IPS-18c (cell line): ENCODE measurements around the gene CIC.

Experiments
- H3K4me3 ChIP-seq: 2 replicates; pipeline ENCODE4 v1.7.0; 2013; ENCODE audit warnings: low read depth, mild to moderate bottlenecking, low read length, moderate library complexity; ENCODE audit not compliant: insufficient read depth
- H3K9me3 ChIP-seq: one replicate; pipeline ENCODE4 v1.6.1; 2013; ENCODE audit warnings: mild to moderate bottlenecking, low read length, moderate library complexity; ENCODE audit not compliant: control insufficient read depth, insufficient read depth

Gene CIC

DNA sequence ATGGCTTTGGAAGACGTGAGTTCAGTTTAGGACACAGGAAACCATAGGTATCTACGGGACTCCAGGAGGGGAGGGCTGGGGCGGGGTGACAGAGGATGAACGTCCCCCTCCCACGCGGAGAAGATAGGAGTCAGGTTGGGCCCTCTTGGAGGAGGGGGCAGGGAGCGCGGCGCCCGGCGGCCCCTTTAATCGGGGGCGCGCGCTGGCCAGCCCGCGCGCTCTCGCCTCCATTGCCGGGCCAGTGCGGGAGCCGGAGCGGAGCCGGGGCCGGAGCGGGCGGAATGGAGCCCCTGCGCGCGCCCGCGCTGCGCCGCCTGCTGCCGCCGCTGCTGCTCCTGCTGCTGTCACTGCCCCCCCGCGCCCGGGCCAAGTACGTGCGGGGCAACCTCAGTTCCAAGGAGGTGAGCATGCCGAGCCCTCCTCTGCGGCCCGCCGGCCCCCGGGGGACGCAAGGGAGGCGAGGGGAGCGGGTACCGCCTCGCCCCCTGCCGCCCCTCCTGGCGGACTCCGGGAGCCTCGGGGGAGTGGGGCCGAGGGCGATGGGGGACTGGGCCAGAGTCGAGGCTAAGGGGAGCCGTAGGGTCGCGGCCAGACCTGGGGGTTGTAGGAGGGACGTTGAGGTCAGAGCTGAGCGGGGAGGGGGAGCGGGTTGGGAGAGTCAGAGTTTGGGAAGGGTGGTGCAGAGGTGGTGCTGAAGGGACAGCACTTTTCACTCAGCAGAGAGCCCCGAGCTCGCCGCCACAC lies 44.2 kb downstream of the CIC start, which contains the start of gene TMEM145:
Gene TMEM145, plus strand, starts transcription at position 214 of the 744 bp plus-strand sequence. Its CDS starts 68 bp downstream, at position 282.
- Histone ChIP-seq H3K9me3 (no peaks in the 10 kb centered on the region), H3K4me3 (peak within 1 kb of the TSS; percentile 76)

DNA sequence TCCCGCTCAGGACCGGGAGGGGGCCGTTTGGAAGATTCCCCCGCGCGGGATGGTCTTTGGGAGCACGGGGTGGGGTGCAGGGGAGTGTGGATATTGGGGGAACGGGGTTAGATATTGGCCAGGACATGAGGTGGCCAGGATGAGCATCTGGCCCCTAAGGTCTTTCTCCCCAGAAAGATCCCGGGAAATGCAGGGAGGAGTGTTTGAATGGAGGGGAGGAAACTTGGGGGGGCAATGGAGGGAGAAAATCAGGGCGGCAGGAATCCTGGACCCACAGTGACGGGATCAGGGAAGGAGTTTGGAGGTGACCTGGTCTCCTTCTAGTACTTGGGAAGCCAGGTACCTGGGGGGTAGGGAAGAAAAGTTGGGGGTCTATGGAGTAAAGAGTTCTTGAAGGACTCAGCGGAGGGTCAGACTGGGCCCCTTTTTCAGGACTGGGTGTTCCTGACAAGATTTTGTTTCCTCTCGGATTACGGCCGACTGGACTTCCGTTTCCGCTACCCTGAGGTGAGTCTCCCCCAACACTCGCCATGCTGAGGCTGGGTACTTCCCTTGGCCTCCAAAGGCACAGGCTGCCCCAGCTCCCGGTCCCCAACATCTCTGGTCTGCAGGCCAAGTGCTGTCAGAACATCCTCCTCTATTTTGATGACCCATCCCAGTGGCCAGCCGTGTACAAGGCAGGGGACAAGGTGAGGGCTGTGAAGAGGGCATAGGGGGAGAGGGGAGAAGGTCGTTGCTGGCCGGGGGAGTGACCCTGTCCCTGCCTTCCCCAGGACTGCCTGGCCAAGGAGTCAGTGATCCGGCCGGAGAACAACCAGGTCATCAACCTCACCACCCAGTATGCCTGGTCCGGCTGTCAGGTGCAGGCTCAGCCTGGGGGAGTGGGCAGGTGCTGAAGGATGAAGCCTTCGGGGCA lies 45.0 kb downstream of the CIC start:
- Histone ChIP-seq H3K9me3 (no peaks in the 10 kb centered on the region), H3K4me3 (peak overlapping the region; percentile 76)

DNA sequence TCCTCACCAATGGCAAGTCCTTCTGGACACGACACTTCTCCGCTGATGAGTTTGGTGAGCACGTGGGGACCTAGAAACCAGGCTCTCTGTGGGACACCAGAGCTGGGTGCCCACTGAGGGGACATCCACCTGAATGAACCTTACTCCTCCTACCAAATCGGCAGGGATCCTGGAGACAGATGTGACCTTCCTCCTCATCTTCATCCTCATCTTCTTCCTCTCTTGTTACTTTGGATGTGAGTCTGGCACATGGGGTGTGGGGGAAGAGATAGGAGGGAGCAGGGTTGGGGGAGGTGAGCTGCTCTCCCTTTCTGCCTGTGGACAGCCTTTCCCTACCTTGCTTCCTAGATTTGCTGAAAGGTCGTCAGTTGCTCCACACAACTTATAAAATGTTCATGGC lies 46.0 kb downstream of the CIC start:
- Histone ChIP-seq H3K9me3 (no peaks in the 10 kb centered on the region), H3K4me3 (no peak overlapping the region)

DNA sequence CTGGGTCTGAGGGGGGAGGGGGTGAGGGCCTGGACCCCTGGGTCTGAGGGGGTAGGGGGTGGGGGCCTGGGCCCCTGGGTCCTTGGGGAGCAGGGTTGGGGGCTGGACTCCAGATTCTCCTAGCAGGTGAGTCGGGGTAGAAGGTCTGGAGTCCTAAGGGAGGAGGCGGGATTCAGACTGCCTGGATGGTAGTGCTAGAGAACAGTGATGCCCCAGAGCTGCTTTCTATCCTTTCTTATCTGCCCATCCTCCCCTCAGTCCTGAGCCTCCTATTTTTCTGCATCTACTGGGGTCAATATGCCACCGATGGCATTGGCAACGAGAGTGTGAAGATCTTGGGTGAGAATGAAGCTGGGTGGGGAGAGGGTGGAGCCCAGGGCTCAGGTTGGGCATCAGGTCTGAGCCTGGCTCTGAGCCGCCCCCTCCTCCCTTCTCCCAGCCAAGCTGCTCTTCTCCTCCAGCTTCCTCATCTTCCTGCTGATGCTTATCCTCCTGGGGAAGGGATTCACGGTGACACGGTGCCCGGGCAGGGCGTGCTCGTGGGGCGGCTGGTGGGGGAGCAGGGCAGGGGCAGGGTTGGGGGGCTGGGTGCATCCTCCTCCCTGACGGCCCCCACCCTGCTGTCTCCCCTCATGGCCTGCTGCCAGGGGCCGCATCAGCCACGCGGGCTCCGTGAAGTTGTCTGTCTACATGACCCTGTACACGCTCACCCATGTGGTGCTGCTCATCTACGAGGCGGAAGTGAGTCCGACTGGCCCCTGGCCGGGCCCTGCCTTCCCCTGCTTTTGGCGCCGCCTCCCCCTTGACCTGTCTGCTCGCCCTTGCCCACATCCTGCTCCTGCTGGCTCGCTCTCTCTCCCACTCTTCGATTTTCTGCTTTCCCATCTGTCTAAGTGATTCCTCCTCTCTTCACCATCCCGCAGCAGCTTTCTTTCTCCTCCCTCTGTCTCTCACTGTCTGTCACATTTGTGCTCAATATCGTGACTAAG lies 47.5 kb downstream of the CIC start:
- Histone ChIP-seq H3K9me3 (no peaks in the 10 kb centered on the region), H3K4me3 (no peak overlapping the region)

- H3K9me3 ChIP-seq = no peaks in the 10 kb centered on the region
- H3K4me3 ChIP-seq = no peak overlapping the region
Observed at GRCh38 chr19:42317535-42317934, 48.5 kb downstream of the CIC start.

DNA sequence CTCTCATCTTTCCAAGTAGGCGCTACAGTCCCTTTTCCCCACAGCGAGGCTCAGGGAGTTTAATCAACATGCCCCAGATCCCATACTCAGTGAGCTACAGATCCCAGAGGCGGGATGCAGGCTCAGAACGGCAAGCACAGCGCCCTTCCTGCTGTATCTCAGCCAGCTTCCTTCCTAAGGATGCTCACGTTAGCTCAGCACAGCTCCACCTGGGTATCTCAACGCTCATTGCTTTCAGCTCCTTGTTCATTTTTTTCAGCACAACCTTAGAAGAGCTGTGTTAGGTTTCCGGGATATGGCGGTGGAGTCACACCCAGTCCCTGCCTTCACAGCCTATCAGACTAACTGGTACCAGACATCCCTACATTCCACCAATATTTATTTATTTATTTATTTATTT lies 53.3 kb downstream of the CIC start:
- Histone ChIP-seq H3K4me3 (no peak overlapping the region), H3K9me3 (no peaks in the 10 kb centered on the region)

DNA sequence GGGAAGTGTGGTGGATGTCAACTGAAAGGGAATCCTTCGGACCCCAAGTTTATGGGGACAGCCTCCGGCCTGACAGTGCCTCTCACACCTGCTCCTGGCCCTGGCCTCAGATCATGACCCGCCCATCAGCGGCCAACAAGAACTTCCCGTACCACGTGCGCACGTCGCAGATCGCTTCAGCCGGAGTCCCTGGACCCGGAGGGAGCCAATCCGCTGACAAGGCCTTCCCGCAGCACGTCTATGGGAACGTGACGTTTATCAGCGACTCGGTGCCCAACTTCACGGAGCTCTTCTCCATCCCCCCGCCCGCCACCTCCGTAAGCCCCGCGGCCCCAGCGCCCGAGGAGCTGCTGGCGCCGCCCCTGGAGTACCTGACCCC lies 54.4 kb downstream of the CIC start:
- no peaks in the 10 kb centered on the region for H3K9me3 ChIP-seq
- H3K4me3 ChIP-seq = peak overlapping the region; percentile 44

GRCh38 chr19:42323852-42324654 lies 55.0 kb downstream of the CIC start:
- Histone ChIP-seq H3K9me3 (no peaks in the 10 kb centered on the region), H3K4me3 (peak overlapping the region; percentile 44)

DNA sequence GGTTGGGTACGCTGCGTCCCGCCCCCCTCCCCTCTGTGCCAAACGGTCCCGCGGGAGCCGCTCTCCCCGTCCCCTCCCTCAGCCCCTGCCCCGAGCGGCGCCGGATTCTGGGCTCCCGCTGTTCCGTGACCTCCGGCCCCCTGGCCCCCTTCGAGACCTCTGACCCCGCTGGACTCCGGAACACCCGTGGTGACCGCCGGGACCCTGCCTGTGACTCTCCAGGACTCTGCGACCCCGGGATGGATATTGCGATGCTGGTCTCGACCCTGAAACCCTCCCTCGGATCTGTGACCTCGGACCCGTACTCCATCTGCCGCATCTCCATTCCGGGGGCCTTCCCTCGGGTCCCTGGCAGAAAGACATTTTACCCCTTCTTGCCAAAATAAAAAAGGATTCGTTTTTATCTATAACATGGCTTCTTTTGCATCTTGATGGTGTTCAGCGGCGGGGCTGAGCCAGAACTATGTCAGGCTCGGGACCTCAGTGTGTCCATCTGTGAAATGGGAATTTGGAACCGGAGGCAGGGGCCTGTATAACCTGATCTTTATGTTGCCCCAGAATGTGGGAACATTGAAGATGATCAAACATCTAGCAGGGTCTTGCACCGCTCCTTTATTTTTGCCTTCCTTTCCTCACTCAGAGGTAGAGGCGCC lies 55.7 kb downstream of the CIC start:
- H3K4me3 ChIP-seq = peak overlapping the region; percentile 44; the same call in 1 of the 2 replicates
- no peaks in the 10 kb centered on the region for H3K9me3 ChIP-seq

DNA sequence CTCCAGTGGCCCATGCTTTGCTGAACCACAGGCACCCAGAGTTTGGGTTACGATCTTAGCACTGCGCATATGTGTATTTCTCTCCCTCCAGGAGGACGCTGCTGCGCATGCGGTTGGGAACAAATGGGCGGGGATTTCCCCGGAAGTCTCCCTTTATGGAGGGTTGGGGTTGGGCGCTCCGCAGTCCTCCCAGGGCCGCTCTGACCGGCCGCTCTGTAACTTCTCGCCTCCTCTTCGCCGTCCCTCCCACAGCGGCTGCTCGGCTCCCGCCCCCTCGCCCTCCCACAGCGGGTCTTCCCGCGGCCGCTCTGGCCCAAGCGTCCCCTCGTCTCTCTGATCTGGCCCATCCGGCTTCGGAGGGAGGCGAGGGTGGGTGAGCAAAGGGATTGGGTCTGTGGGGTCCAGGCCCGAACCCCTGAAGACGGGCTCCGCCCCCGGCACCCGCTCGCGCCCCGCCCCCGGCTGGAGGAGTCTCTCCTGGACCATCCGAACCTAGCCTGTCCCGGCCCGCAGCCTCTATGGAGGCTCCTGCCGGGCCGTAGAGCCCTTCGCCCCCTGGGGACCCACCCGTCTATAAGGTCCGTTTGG lies 56.4 kb downstream of the CIC start, which contains the start of gene MEGF8:
Gene MEGF8, plus strand, starts transcription at position 328 of the 588 bp plus-strand sequence. CDS start 609 bp downstream, outside the sequence.
- no peaks in the 10 kb centered on the region for H3K9me3 ChIP-seq
- H3K4me3 ChIP-seq = peak within 1 kb of the TSS; percentile 94

- H3K9me3 ChIP-seq = no peaks in the 10 kb centered on the region
- peak overlapping the region; percentile 94 for H3K4me3 ChIP-seq
Observed at GRCh38 chr19:42325896-42326771, 57.1 kb downstream of the CIC start.

- H3K4me3 ChIP-seq = no peak overlapping the region
Observed at GRCh38 chr19:42326969-42327368, 57.9 kb downstream of the CIC start.

DNA sequence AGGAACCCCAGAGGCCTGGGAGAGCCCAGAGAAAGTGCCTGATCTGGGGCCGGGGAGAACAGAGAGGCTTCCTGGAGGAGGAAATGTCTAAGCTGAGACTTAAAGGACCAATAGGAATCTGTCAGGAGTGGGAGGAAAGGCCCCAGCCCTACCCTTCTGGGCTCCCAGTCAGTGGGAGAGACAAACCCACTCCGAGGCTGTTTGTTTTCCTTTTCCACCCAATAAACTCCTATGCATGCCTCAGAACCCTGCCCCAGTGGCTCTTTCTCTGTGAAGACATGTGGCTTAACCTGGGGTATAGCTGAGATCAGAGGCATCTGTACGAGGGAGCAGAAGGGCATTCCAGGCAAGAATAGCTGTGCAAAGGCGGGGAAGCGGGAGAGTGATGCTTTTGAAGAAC lies 58.3 kb downstream of the CIC start:
- no peaks in the 10 kb centered on the region for H3K9me3 ChIP-seq
- H3K4me3 ChIP-seq = no peak overlapping the region

More at GRCh38 chr19:42326969-42327368, 57.9 kb downstream of the CIC start:
- H3K9me3 ChIP-seq = no peaks in the 10 kb centered on the region

DNA sequence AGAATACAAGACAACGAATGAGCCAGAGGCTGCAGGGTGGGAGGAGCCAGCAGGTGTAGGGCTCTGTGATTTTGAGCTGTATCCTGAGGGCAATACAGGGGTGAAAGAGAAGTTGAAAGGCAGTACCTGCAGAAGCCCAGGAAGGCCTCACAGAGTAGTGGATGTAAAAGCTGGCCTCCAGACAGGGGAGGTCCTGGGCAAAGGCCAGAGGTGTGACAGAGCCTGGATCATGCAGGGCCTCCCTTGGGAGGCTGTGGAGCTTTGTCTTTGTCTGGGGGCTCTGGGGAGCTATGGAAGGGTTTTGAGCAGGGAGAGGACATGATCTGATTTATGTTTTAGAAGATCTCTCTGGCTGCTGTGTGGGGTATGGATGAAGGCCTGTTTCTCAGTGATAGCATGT lies 59.1 kb downstream of the CIC start:
- Histone ChIP-seq H3K9me3 (no peaks in the 10 kb centered on the region), H3K4me3 (no peak overlapping the region)

- no peak overlapping the region for H3K4me3 ChIP-seq
- H3K9me3 ChIP-seq = no peaks in the 10 kb centered on the region
Observed at GRCh38 chr19:42328854-42329253, 59.8 kb downstream of the CIC start.
